H1 (cell line): ENCODE data around the gene HPGDS. TPM values are rescaled to one million over a fixed set of nuclear protein-coding genes. Genes with fewer than 3 reads are reported as not detected.

Experiments used
- CTCF ChIA-PET: fragments of 300-600 bp; sonication (Branson Sonifier 250); formaldehyde crosslinking; loops from one replicate; lab custom pipeline; 2021; ENCODE audit not compliant: partially characterized antibody; lab: Charles Lee
- POLR2A ChIA-PET: fragments of 300-600 bp; sonication (Branson Sonifier 250); formaldehyde crosslinking; loops from one replicate; lab custom pipeline; 2021; ENCODE audit warnings: inconsistent platforms; ENCODE audit not compliant: partially characterized antibody; lab: Charles Lee
- DNase-seq, 2 experiments: peaks; one replicate each; pipeline versions ENCODE4 v3.0.0 to v3.0.0-alpha.2; 2010 to 2022; ENCODE audit warnings: low spot score in 2 of 2, low read depth in 1 of 2, mixed read lengths in 1 of 2
- FAIRE-seq: peaks from 2 replicates; lab custom pipeline; 2011; peaks lifted over from hg19 to GRCh38; lab: Jason Lieb, UNC
- H2AFZ ChIP-seq: 2 replicates; pipeline ENCODE4 v1.8.1; 2012; ENCODE audit warnings: low read length, inconsistent platforms
- H2AK5ac ChIP-seq: 2 replicates; pipeline ENCODE4 v1.6.1; 2013; ENCODE audit warnings: low read depth, low read length
- H2BK120ac ChIP-seq: replicated peaks from 2 replicates; pipeline ENCODE3; 2013; ENCODE audit warnings: low read depth, low read length, inconsistent platforms
- H2BK12ac ChIP-seq: 2 replicates; pipeline ENCODE4 v1.6.1; 2013; ENCODE audit warnings: low read depth, low read length
- H2BK15ac ChIP-seq: 2 replicates; pipeline ENCODE4 v1.6.1; 2013; ENCODE audit warnings: low read length
- H2BK20ac ChIP-seq: 2 replicates; pipeline ENCODE4 v1.6.1; 2013; ENCODE audit warnings: low read length
- H2BK5ac ChIP-seq: 2 replicates; pipeline ENCODE4 v1.6.1; 2013; ENCODE audit warnings: low read depth, low read length
- H3K14ac ChIP-seq: 2 replicates; pipeline ENCODE4 v1.6.1; 2013; ENCODE audit warnings: inconsistent platforms; ENCODE audit not compliant: insufficient read length
- H3K18ac ChIP-seq: 2 replicates; pipeline ENCODE4 v1.6.1; 2013; ENCODE audit warnings: low read length; ENCODE audit errors: extremely low read depth
- H3K23ac ChIP-seq: 2 replicates; pipeline ENCODE4 v1.6.1; 2013; ENCODE audit warnings: inconsistent platforms; ENCODE audit not compliant: insufficient read length
- H3K23me2 ChIP-seq: 2 replicates; pipeline ENCODE4 v1.6.1; 2013; ENCODE audit warnings: low read depth, low read length
- H3K27ac ChIP-seq: 2 replicates; pipeline ENCODE4 v1.6.1; 2011; ENCODE audit warnings: low read depth, low read length, inconsistent platforms
- H3K27me3 ChIP-seq, 4 experiments: replicated peaks in 1 of 4; 1 replicate in 1 of 4; 2 replicates in 3 of 4; pipeline versions ENCODE4 v1.6.1 to v1.8.1; 2011 to 2013; ENCODE audit warnings: low read length in 3 of 4, mild to moderate bottlenecking in 3 of 4, inconsistent platforms in 2 of 4, mixed read lengths in 2 of 4, moderate library complexity in 1 of 4; ENCODE audit not compliant: control insufficient read depth in 3 of 4, insufficient read depth in 3 of 4; ENCODE audit errors: extremely low read depth in 1 of 4
- H3K36me3 ChIP-seq, 4 experiments: 2 replicates each; pipeline versions ENCODE4 v1.6.1 to v1.8.1; 2011 to 2013; ENCODE audit warnings: mild to moderate bottlenecking in 4 of 4, low read length in 3 of 4, moderate library complexity in 2 of 4, control low read depth in 1 of 4, inconsistent platforms in 1 of 4; ENCODE audit not compliant: insufficient read depth in 4 of 4, control insufficient read depth in 2 of 4
- H3K4ac ChIP-seq: replicated peaks from 2 replicates; pipeline ENCODE3; 2013; ENCODE audit warnings: low read length, low read depth, mixed read lengths, inconsistent platforms; ENCODE audit not compliant: insufficient read length
- H3K4me1 ChIP-seq, 4 experiments: replicated peaks in 1 of 4; 1 replicate in 1 of 4; 2 replicates in 3 of 4; pipeline versions ENCODE4 v1.6.1 to v1.8.1; 2011 to 2013; ENCODE audit warnings: low read length in 3 of 4, inconsistent platforms in 2 of 4, mixed read lengths in 1 of 4; ENCODE audit not compliant: insufficient read depth in 4 of 4, control insufficient read depth in 3 of 4
- H3K4me2 ChIP-seq, 2 experiments: 2 replicates each; pipeline versions ENCODE4 v1.6.1 to v1.8.1; 2011 to 2013; ENCODE audit warnings: low read depth in 2 of 2, low read length in 2 of 2, control low read depth in 1 of 2, inconsistent platforms in 1 of 2, mild to moderate bottlenecking in 1 of 2; ENCODE audit not compliant: insufficient read depth in 1 of 2
- H3K4me3 ChIP-seq, 4 experiments: fragments of 200-600, 300-600 bp in 1 of 4; sonication (generic), shearing (Covaris generic), sonication (Bioruptor Twin) in 1 of 4; 2 replicates each; pipeline versions ENCODE4 v1.5.1 to v1.8.1; 2011 to 2016; ENCODE audit warnings: low read length in 4 of 4, low read depth in 3 of 4, control low read depth in 2 of 4, inconsistent platforms in 2 of 4, mild to moderate bottlenecking in 2 of 4, mixed read lengths in 1 of 4, moderate library complexity in 1 of 4; ENCODE audit not compliant: insufficient read depth in 2 of 4; ENCODE audit errors: extremely low read depth in 1 of 4
- H3K56ac ChIP-seq: replicated peaks from 2 replicates; pipeline ENCODE3; 2013; ENCODE audit warnings: low read depth, mild to moderate bottlenecking, mixed read lengths, low read length, inconsistent platforms; ENCODE audit not compliant: insufficient read length
- H3K79me1 ChIP-seq: 2 replicates; pipeline ENCODE4 v1.6.1; 2013; ENCODE audit warnings: low read depth, low read length, control low read depth
- H3K79me2 ChIP-seq, 2 experiments: 2 replicates each; pipeline versions ENCODE4 v1.6.1 to v1.8.1; 2012 to 2013; ENCODE audit warnings: low read length in 2 of 2, mild to moderate bottlenecking in 2 of 2, inconsistent platforms in 1 of 2; ENCODE audit not compliant: insufficient read depth in 2 of 2, control insufficient read depth in 1 of 2
- H3K9ac ChIP-seq, 4 experiments: replicated peaks in 1 of 4; 1 replicate in 1 of 4; 2 replicates in 3 of 4; pipeline versions ENCODE4 v1.6.1 to v1.8.1; 2011 to 2013; ENCODE audit warnings: low read depth in 3 of 4, low read length in 3 of 4, control low read depth in 2 of 4, mild to moderate bottlenecking in 2 of 4, moderate library complexity in 2 of 4, inconsistent platforms in 1 of 4; ENCODE audit errors: extremely low read depth in 1 of 4
- H3K9me3 ChIP-seq, 2 experiments: 2 replicates each; pipeline versions ENCODE4 v1.6.1 to v1.8.1; 2012 to 2013; ENCODE audit warnings: mild to moderate bottlenecking in 2 of 2, moderate library complexity in 2 of 2, control low read depth in 1 of 2, inconsistent platforms in 1 of 2, low read depth in 1 of 2, low read length in 1 of 2, mixed read lengths in 1 of 2; ENCODE audit not compliant: insufficient read depth in 2 of 2
- H4K20me1 ChIP-seq, 2 experiments: replicated peaks in 1 of 2; 2 replicates each; pipeline versions ENCODE3 to v1.8.1; 2011 to 2013; ENCODE audit warnings: inconsistent platforms in 2 of 2, low read length in 2 of 2, mild to moderate bottlenecking in 1 of 2; ENCODE audit not compliant: insufficient read depth in 2 of 2, control insufficient read depth in 1 of 2
- H4K5ac ChIP-seq: 2 replicates; pipeline ENCODE4 v1.6.1; 2013; ENCODE audit warnings: low read length, low read depth, mixed read lengths, inconsistent platforms; ENCODE audit not compliant: insufficient read length
- H4K8ac ChIP-seq: 2 replicates; pipeline ENCODE4 v1.8.0; 2013; ENCODE audit warnings: mild to moderate bottlenecking, moderate library complexity, low read length, inconsistent platforms; ENCODE audit not compliant: insufficient read depth; ENCODE audit errors: extremely low read depth
- H4K91ac ChIP-seq: replicated peaks from 2 replicates; pipeline ENCODE3; 2013; ENCODE audit warnings: low read length, mixed read lengths, inconsistent platforms; ENCODE audit not compliant: insufficient read length
- polyA plus RNA-seq, 7 experiments: library from polyadenylated mRNA; depleted of rRNA in 3 of 7; stranded (reverse) in 5 of 7; unstranded in 2 of 7; fragments of >200 nt in 5 of 7; fragments of 200-250 nt in 2 of 7; gene quantifications; 1 replicate in 5 of 7; 2 replicates in 1 of 7; 4 replicates in 1 of 7; pipeline versions ENCODE4 v1.2.1 to v1.2.3, GENCODE V29; 2011 to 2013; ENCODE audit warnings: missing spikeins in 2 of 7, mixed read lengths in 2 of 7
- total RNA-seq: library from RNA; stranded (reverse); fragmentation: NEBNext Ultra II Directional; extraction: Animal tissue kit (Norgen Biotek cat#: 25700); gene quantifications from 2 replicates; pipeline ENCODE4 v1.2.1, GENCODE V29; 2021
- TF ChIP-seq, protein P1 (sequence below), 3 experiments: IDR thresholded peaks; 1 replicate in 2 of 3; 2 replicates in 1 of 3; pipeline versions ENCODE4 v1.5.1 to v1.6.1; 2011; ENCODE audit warnings: low read length in 3 of 3, mild to moderate bottlenecking in 3 of 3, inconsistent platforms in 2 of 3, low read depth in 1 of 3, moderate library complexity in 1 of 3; ENCODE audit not compliant: insufficient read depth in 1 of 3; ENCODE audit errors: control extremely low read depth in 1 of 3

HPGDS gene
- total and polyA plus RNA-seq, 2 of the 8 experiments (the other 6 are each of a cell fraction or from before 2014, with no cell fraction given) = not detected

DNA sequence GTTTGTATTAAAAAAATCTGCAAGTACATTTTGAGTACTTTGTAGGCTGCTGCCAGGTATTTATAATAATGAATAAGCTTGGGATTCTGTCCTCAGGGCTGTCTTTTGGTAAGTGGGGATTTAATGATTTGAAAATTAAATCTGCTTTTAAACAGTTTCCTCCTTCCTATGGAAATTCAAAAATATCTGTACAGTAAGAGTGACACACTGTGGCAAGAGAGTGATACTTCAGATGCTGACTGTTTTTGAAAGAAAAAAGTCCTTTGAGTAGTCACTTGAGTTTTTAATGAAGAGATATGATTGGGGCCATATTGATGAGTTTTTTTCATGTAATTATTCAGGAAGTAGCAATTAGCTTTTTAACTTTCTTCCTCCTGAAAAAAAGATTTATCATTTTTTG is 85.8 kb downstream of the HPGDS start:
- H4K20me1 ChIP-seq = no peaks in the 10 kb centered on the region

More for the DNA sequence above, 85.8 kb downstream of the HPGDS start:
- Histone ChIP-seq H4K8ac (no peak overlapping the region), H3K14ac (no peak overlapping the region), H3K9me3 (no peaks in the 10 kb centered on the region), H3K4ac (no peak overlapping the region), H2AFZ (no peak overlapping the region), H3K4me2 (no peak overlapping the region), H3K4me3 (no peak overlapping the region), H3K27ac (no peak overlapping the region), H3K9ac (no peak overlapping the region), H3K23me2 (no peaks in the 10 kb centered on the region), H3K23ac (no peak overlapping the region), H2BK15ac (no peak overlapping the region), H2BK12ac (no peak overlapping the region), H3K79me1 (no peaks in the 10 kb centered on the region), H2BK5ac (no peak overlapping the region), H3K56ac (no peak overlapping the region), H3K4me1 (0 out of 7 replicates have a peak, but pooled peaks cover 0 to 2% (median 0%) of the 10 kb centered on the region in 4 experiments), H3K36me3 (peaks cover 0 to 29% (median 11%) of the 10 kb centered on the region in 4 experiments; a peak in 5 of 8 replicates), H3K79me2 (no peaks in the 10 kb centered on the region), H3K27me3 (no peaks in the 10 kb centered on the region), H2BK120ac (no peak overlapping the region), H2BK20ac (no peak overlapping the region), H4K5ac (no peak overlapping the region), H4K91ac (no peak overlapping the region), H3K18ac (no peak overlapping the region), H2AK5ac (no peak overlapping the region)
- TF ChIP-seq, protein P1, sequence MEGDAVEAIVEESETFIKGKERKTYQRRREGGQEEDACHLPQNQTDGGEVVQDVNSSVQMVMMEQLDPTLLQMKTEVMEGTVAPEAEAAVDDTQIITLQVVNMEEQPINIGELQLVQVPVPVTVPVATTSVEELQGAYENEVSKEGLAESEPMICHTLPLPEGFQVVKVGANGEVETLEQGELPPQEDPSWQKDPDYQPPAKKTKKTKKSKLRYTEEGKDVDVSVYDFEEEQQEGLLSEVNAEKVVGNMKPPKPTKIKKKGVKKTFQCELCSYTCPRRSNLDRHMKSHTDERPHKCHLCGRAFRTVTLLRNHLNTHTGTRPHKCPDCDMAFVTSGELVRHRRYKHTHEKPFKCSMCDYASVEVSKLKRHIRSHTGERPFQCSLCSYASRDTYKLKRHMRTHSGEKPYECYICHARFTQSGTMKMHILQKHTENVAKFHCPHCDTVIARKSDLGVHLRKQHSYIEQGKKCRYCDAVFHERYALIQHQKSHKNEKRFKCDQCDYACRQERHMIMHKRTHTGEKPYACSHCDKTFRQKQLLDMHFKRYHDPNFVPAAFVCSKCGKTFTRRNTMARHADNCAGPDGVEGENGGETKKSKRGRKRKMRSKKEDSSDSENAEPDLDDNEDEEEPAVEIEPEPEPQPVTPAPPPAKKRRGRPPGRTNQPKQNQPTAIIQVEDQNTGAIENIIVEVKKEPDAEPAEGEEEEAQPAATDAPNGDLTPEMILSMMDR (IDR thresholded peaks at IDR 0.05; ENCODE audit: control extremely low read depth in 1 of 3, insufficient read depth in 1 of 3, low read depth in 1 of 3, low read length in 3 of 3) = no peak
- CTCF ChIA-PET = interaction anchor here (1.0 kb wide), 1 partner anchor 17 kb away, joined by 3 read pairs; no protein-coding TSS in a partner anchor
- no peak for DNase-seq
- FAIRE-seq = no peak
- POLR2A ChIA-PET = interaction anchor here (0.8 kb wide), 1 partner anchor 15 kb away, joined by 3 read pairs; no protein-coding TSS in a partner anchor
